GM15510 (cell line): ENCODE results near the gene STPG4.

Experiments used
- POLR2A ChIP-seq: IDR thresholded peaks from 3 replicates; pipeline ENCODE4 v1.6.1; 2011; ENCODE audit warnings: borderline replicate concordance; ENCODE audit not compliant: insufficient read length; ENCODE audit errors: extremely low read depth

STPG4 gene

DNA sequence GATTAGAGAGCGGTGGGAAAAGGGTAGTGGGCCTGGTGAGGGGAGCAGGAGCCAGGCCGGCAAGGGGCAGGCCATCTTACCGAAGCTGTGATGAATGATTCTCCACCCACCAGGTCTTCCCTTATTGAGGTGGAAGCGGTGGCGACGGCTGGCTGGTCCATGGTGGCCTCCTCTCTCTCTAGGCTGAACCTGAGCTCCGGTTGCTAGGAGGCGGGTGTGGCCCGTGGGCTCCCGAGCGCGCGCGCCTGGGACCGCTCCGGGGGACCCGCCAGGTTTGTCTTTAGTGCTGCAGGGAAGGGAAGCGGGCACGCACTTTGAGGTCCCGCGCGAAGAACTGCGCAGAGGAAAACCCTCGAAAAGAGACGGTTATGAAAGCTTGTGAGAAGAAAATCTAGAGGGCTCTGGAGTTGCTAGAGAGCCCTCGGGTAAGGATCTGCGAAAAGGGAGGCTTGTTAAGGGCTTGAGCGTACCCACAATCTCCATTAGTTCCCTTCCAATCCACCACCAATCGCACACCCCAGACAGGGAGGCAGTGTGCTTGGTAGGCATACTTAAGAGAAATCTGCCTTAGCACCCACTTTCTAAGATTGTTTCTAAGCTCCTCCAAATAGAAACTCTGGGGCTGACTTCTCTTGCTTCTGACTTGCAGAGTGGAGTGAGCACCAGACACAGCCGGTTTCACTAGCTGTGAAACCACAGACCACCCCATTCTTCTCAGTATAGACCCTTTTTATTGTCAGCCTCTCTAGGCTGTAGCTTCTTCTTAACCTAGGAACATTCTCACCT, at the start of gene STPG4:
Gene STPG4 (minus strand): TSS at position 218 of the 786 bp plus-strand sequence. CDS start 57 bp downstream, at position 161.
- TF ChIP-seq POLR2A = no peak

DNA sequence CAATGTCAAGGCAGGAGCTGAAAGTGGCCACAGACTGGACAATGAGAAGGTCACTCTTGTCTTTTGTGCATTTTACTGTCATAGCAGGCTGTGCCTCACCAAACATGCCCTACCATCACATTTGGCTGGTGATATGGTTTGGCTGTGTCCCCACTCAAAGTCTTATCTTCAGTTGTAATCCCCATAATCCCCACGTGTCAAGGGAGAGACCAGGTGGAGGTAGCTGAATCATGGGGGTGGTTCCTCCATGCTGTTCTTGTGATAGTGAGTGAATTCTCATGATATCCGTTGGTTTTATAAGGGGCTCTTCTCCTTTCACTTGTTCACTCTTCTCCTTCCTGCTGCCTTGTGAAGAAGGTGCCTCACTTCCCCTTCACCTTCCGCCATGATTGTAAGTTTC, 49.6 kb upstream of the STPG4 start:
- no peak for TF ChIP-seq POLR2A

GRCh38 chr2:47203995-47204394, 48.9 kb upstream of the STPG4 start:
- TF ChIP-seq POLR2A = no peak

- TF ChIP-seq POLR2A = no peak
Measured at GRCh38 chr2:47201224-47201623, 46.1 kb upstream of the STPG4 start.

DNA sequence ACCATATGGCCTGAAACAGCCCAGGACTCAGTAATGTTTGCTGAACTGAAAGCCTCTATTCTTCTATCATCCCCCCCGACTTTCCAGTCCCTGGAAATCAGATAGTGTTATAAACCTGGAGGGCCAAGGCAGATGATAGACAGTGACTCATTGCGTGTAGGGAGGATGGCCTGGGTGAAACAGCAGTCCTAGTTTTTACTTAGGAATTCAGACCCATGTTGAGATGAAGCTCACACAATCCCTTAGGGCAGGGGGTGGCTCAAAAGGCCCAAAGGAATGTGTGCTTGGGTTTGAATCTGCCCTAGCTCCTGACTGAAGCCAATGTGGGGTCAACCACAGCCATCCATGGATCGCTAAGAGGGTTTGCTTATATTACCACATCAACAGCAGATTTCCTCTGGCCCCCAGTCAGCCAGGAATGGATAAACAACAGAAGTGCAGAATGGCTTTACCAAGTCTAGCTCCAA, 43.9 kb upstream of the STPG4 start:
- TF ChIP-seq POLR2A = no peak

GRCh38 chr2:47196499-47196898, 41.4 kb upstream of the STPG4 start:
- no peak for TF ChIP-seq POLR2A

DNA sequence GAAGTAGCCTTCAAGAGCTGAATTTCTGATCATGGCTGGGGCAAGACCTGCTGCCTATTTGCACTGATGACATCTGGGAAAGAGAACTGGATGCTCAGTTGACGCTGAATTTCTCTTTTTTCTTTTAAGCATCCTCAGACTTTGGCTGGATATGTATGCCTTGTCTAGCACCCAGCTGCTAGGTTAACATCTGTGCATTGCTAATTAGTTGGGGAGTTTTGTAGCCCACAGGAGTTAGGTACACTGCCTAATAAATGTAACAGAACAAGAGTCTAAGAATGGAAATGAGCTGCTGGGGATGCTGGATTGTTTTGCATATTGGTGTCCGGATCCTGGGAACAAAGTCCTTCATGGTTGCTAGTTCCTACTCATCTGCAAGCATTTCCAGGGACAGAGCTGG, 40.9 kb upstream of the STPG4 start:
- TF ChIP-seq POLR2A = no peak

DNA sequence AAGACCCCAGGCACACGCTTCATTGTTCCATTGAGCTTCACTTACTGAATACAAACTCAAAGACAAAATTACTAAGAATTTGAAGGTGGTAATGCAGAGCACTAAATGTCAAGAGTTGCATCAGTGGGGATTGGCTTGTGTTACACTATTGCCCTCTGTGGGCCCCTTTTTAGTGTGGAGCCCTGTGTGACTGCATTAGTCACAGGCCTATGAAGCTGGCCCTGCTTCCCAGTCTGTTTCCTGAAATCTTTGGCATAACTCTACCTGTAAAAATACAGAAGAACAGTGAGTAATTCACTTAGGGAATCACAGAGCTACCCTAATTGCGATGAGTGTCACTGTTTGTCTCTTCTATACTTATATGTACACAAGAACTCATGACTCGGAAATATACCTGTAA, 40.0 kb upstream of the STPG4 start:
- no peak for TF ChIP-seq POLR2A

GRCh38 chr2:47194410-47194809, 39.3 kb upstream of the STPG4 start:
- TF ChIP-seq POLR2A = no peak

GRCh38 chr2:47193607-47194006, 38.5 kb upstream of the STPG4 start:
- TF ChIP-seq POLR2A = no peak

GRCh38 chr2:47190188-47190881, 35.2 kb upstream of the STPG4 start:
- TF ChIP-seq POLR2A = no peak

- no peak for TF ChIP-seq POLR2A
Measured at GRCh38 chr2:47189635-47190034, 34.5 kb upstream of the STPG4 start.

DNA sequence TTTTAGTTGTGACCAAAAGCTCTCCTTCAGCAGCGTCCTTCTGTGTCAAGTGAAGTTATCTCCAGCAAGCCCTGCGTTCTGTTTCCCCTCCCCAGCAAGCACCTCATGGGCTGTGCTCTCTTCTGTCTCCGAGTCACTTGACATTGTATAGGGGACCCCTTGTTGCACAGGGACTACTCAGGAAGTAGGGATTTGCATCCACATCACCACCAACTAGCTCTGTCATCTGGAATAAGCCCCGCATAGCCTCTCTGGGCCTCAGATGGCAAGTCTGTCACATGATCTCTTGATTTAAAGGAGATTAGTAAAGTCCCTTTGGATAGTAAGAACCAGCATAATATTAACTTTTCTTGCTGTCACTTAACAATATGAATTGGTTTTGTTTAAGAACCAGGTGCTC, 32.0 kb upstream of the STPG4 start:
- no peak for TF ChIP-seq POLR2A

GRCh38 chr2:47186351-47186750, 31.2 kb upstream of the STPG4 start:
- no peak for TF ChIP-seq POLR2A

GRCh38 chr2:47181176-47181575, 26.1 kb upstream of the STPG4 start:
- TF ChIP-seq POLR2A = no peak

DNA sequence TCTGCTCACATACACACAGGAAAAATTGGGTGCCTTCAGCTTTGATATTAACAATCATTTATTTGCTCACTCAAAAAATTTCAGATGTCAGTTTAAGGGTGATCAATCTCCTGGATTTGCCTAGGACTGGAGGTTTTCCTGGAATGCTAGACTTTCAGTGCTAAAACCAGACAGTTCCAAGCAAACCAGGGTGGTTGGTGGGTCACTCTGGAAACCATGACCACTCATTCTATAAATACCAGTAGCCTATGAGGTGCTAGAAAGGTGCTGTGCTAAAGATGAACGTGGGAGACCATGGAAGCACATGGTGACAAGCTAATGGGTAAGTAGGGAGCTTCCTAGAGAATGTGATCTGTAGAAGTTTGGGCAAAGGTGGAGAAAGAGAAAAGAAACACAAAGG, 25.4 kb upstream of the STPG4 start:
- TF ChIP-seq POLR2A = no peak
